ENCODE measurements around the gene LHFPL3. TPM values are rescaled to one million over a fixed set of nuclear protein-coding genes. Genes with fewer than 3 reads are reported as not detected.

The LHFPL3 gene
- total and polyA plus RNA-seq, 9 of the 15 experiments (the other 6 are each of a cell fraction or from before 2014, with no cell fraction given) = 0.21 to 0.52 TPM; not detected in 7

DNA sequence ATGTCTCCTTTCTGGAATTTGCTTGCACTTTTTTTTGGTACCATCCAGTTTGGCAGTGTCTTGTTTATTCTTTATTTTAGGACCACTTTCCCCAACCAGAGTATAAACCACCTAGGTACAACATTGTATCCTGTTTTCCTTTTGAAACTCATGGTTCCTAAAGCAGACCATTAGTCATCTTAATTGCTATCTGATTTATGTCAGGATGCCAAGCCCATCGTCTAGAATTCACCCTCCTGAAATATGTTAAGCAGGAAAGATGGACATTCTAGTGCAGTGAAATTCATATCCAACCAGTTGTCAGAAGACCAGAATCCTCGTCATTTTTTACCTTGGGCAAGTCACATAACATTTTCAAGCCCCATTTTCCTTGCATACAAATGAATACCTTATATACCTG is 462.0 kb downstream of the LHFPL3 start:
- H3K9me1 ChIP-seq (ENCODE audit: control insufficient read depth, insufficient read depth, low read length) = no peaks in the 10 kb centered on the region
- no peak for TF ChIP-seq MAFK (IDR thresholded peaks at IDR 0.05; ENCODE audit: low read length)
- no peak for TF ChIP-seq MXI1 (IDR thresholded peaks at IDR 0.05; ENCODE audit: low read depth, low read length)
- TF ChIP-seq, protein P1, sequence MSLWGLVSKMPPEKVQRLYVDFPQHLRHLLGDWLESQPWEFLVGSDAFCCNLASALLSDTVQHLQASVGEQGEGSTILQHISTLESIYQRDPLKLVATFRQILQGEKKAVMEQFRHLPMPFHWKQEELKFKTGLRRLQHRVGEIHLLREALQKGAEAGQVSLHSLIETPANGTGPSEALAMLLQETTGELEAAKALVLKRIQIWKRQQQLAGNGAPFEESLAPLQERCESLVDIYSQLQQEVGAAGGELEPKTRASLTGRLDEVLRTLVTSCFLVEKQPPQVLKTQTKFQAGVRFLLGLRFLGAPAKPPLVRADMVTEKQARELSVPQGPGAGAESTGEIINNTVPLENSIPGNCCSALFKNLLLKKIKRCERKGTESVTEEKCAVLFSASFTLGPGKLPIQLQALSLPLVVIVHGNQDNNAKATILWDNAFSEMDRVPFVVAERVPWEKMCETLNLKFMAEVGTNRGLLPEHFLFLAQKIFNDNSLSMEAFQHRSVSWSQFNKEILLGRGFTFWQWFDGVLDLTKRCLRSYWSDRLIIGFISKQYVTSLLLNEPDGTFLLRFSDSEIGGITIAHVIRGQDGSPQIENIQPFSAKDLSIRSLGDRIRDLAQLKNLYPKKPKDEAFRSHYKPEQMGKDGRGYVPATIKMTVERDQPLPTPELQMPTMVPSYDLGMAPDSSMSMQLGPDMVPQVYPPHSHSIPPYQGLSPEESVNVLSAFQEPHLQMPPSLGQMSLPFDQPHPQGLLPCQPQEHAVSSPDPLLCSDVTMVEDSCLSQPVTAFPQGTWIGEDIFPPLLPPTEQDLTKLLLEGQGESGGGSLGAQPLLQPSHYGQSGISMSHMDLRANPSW (CRISPR knock-in tag; IDR thresholded peaks at IDR 0.05) = no peak
- TF ChIP-seq HDAC3 (IDR thresholded peaks at IDR 0.05; ENCODE audit: borderline replicate concordance, partially characterized antibody) = no peak
- TF ChIP-seq ZNF197 (CRISPR knock-in tag; IDR thresholded peaks at IDR 0.05; ENCODE audit: low read depth) = no peak
- no peak for TF ChIP-seq GTF2F1 (IDR thresholded peaks at IDR 0.05; ENCODE audit: low read depth, low read length)
- TF ChIP-seq PURB (CRISPR knock-in tag; IDR thresholded peaks at IDR 0.05; ENCODE audit: low read depth) = no peak
- TF ChIP-seq, protein P2, sequence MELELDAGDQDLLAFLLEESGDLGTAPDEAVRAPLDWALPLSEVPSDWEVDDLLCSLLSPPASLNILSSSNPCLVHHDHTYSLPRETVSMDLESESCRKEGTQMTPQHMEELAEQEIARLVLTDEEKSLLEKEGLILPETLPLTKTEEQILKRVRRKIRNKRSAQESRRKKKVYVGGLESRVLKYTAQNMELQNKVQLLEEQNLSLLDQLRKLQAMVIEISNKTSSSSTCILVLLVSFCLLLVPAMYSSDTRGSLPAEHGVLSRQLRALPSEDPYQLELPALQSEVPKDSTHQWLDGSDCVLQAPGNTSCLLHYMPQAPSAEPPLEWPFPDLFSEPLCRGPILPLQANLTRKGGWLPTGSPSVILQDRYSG (tag; conservative IDR thresholded peaks at IDR 0.05; ENCODE audit: low read depth) = no peak
- TF ChIP-seq SNIP1 (IDR thresholded peaks at IDR 0.05; ENCODE audit: low read depth) = no peak
- no peak for TF ChIP-seq NCOA2 (IDR thresholded peaks at IDR 0.05; ENCODE audit: partially characterized antibody in 2 of 2)
- no peak for TF ChIP-seq HSF4 (CRISPR knock-in tag; IDR thresholded peaks at IDR 0.05; ENCODE audit: borderline replicate concordance)
- TF ChIP-seq GABPA (tag; conservative IDR thresholded peaks at IDR 0.05; ENCODE audit: low read depth) = no peak
- no peak for TF ChIP-seq TEAD2 (tag; IDR thresholded peaks at IDR 0.05)
- TF ChIP-seq SNRNP70 (optimal IDR thresholded peaks at IDR 0.05; ENCODE audit: low read depth, low read length) = no peak
- intact Hi-C loops (cut with micrococcal nuclease) = no loop called here
- ChIA-PET POLR2A (interaction anchor here (1.7 kb wide), 1 partner anchor 9 kb away, joined by 4 read pairs; no protein-coding TSS in a partner anchor), CTCF (ENCODE audit: low intra/inter-chr PET ratio) (no interaction called here)
- H3K27ac ChIP-seq (ENCODE audit: extremely low read depth, low read depth, low read length) = no peak overlapping the region
- H3K4me3 ChIP-seq = no peak overlapping the region
- H3K36me3 ChIP-seq (ENCODE audit: control insufficient read depth, insufficient read depth, low read length) = no peaks in the 10 kb centered on the region
- no peaks in the 10 kb centered on the region for H4K20me1 ChIP-seq (replicated peaks; ENCODE audit: control insufficient read depth, insufficient read depth, low read length)
- no peak overlapping the region for H2AFZ ChIP-seq (ENCODE audit: low read depth, low read length)
- ATAC-seq (no peak), DNase-seq (ENCODE audit: extremely low read depth in 1 of 4, low spot score in 3 of 4) (no peak), FAIRE-seq (no peak)
- H3K9me3 ChIP-seq (replicated peaks; ENCODE audit: control insufficient read depth, insufficient read depth, low read depth, low read length) = no peaks in the 10 kb centered on the region
- peaks cover 0 to 5% of the 10 kb centered on the region in 2 experiments; a peak in 2 of 5 replicates for H3K27me3 ChIP-seq (ENCODE audit: control insufficient read depth in 2 of 2, insufficient read depth in 2 of 2, low read length in 2 of 2)
- BruUV-seq (replicated peaks) = no TSS peak
- H3K4me2 ChIP-seq (ENCODE audit: insufficient read depth, low read length) = no peak overlapping the region
- in situ Hi-C loops (cut with MboI) = no loop called here
- H3K79me2 ChIP-seq (ENCODE audit: control insufficient read depth, insufficient read depth, low read length) = no peaks in the 10 kb centered on the region
- H3K9ac ChIP-seq (ENCODE audit: insufficient read depth in 1 of 2, low read depth in 2 of 2, low read length in 2 of 2) = no peak overlapping the region
- WGBS (ENCODE audit: insufficient coverage, low coverage, missing lambda C conversion rate) = 0% methylated on average over 2 of the region's 2 CpGs
- no peaks in the 10 kb centered on the region for H3K4me1 ChIP-seq (replicated peaks in 1 of 2; ENCODE audit: control insufficient read depth in 2 of 2, insufficient read depth in 2 of 2, low read length in 2 of 2)

All from K562 (cell line).